Measurements from ENCODE around the gene STK32C.

DNA sequence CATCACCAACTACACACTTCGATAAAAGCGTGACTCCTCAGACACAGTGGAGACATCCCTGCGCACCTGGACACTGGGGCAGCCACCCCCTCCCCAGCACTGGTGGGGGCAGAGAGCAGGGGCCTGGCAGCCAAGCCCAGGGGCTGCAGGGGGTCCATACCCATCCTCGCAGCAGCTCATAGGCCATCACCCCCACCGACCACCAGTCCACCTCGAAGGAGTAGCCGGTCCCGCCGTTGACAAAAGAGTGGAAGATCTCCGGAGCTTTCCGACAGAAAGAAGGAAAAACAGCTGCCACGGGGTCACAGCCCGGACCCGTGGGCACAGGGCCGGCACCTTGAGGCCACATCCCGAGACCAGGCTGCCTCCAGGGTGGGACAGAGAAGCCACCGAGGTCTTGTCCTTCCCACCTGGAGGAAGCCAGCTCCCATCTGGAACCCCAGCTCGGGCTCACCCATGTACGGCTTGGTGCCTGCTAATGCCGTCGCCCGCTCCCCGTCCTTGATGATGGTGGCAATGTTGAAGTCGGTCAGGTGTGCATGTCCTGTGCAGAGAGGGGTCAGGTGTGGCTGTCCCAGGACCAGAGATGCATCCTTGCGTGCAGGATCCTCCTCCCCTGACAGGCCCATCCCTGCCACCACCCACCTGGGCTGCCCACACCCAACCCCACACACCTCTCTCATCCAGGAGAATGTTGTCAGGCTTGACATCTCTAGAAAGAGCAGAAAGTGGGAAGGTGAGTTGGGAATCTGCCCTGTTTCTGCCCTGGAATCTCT, 82.5 kb downstream of the STK32C start:
- TF ChIP-seq POLR2A (IDR thresholded peaks at IDR 0.05) (no peak), POLR2AphosphoS5 (IDR thresholded peaks at IDR 0.05) (no peak)
- TF ChIP-seq, protein P1, sequence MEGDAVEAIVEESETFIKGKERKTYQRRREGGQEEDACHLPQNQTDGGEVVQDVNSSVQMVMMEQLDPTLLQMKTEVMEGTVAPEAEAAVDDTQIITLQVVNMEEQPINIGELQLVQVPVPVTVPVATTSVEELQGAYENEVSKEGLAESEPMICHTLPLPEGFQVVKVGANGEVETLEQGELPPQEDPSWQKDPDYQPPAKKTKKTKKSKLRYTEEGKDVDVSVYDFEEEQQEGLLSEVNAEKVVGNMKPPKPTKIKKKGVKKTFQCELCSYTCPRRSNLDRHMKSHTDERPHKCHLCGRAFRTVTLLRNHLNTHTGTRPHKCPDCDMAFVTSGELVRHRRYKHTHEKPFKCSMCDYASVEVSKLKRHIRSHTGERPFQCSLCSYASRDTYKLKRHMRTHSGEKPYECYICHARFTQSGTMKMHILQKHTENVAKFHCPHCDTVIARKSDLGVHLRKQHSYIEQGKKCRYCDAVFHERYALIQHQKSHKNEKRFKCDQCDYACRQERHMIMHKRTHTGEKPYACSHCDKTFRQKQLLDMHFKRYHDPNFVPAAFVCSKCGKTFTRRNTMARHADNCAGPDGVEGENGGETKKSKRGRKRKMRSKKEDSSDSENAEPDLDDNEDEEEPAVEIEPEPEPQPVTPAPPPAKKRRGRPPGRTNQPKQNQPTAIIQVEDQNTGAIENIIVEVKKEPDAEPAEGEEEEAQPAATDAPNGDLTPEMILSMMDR (IDR thresholded peaks at IDR 0.05), result no peak

Measured in prostate gland (tissue), 2 donors.